MM.1S (cell line): ENCODE results near the gene BRMS1L.

Experiments
- DNase-seq: peaks from one replicate; pipeline ENCODE4 v3.0.0-alpha.2; 2015
- H2AFZ ChIP-seq: fragments of 300-600 bp; sonication (generic); 2 replicates; pipeline ENCODE4 v1.6.0; 2016; ENCODE audit warnings: antibody characterized with exemption, low read length
- H3F3A ChIP-seq: fragments of 300-600 bp; sonication (generic); 2 replicates; pipeline ENCODE4 v1.6.1; 2016; ENCODE audit warnings: mild to moderate bottlenecking, antibody characterized with exemption, low read length, moderate library complexity, mixed read lengths; ENCODE audit not compliant: insufficient read depth
- H3K27ac ChIP-seq: fragments of 300-600 bp; sonication (generic); 2 replicates; pipeline ENCODE4 v1.5.1; 2016; ENCODE audit warnings: mild to moderate bottlenecking, low read length
- H3K27me3 ChIP-seq: fragments of 300-600 bp; sonication (generic); replicated peaks from 2 replicates; pipeline ENCODE4 v1.6.0; 2016; ENCODE audit warnings: low read length; ENCODE audit not compliant: insufficient read depth
- H3K36me3 ChIP-seq: fragments of 300-600 bp; sonication (generic); replicated peaks from 2 replicates; pipeline ENCODE4 v1.6.1; 2016; ENCODE audit warnings: mild to moderate bottlenecking, low read length, mixed read lengths; ENCODE audit not compliant: insufficient read depth
- H3K4me1 ChIP-seq: fragments of 300-600 bp; sonication (generic); 2 replicates; pipeline ENCODE4 v1.6.1; 2016; ENCODE audit warnings: low read length, mixed read lengths
- H3K4me2 ChIP-seq: fragments of 300-600 bp; sonication (generic); 2 replicates; pipeline ENCODE4 v1.6.0; 2016; ENCODE audit warnings: low read depth, low read length
- H3K4me3 ChIP-seq: fragments of 300-600 bp; sonication (generic); 2 replicates; pipeline ENCODE4 v1.5.1; 2016; ENCODE audit warnings: low read length, mixed read lengths
- H3K79me2 ChIP-seq: fragments of 300-600 bp; sonication (generic); 2 replicates; pipeline ENCODE4 v1.6.1; 2016; ENCODE audit warnings: mixed run types, low read length, mixed read lengths
- H3K9ac ChIP-seq: fragments of 300-600 bp; sonication (generic); 2 replicates; pipeline ENCODE4 v1.6.1; 2016; ENCODE audit warnings: low read length, mixed read lengths
- H3K9me2 ChIP-seq: fragments of 300-600 bp; sonication (generic); replicated peaks from 2 replicates; pipeline ENCODE4 v1.6.1; 2016; ENCODE audit warnings: mild to moderate bottlenecking, low read length, mixed read lengths; ENCODE audit not compliant: insufficient read depth
- H3K9me3 ChIP-seq: fragments of 300-600 bp; sonication (generic); replicated peaks from 2 replicates; pipeline ENCODE4 v1.6.1; 2016; ENCODE audit warnings: mild to moderate bottlenecking, low read length, mixed read lengths; ENCODE audit not compliant: insufficient read depth
- H4K20me1 ChIP-seq: fragments of 300-600 bp; sonication (generic); 2 replicates; pipeline ENCODE4 v1.6.1; 2016; ENCODE audit warnings: mild to moderate bottlenecking, low read length, moderate library complexity, mixed read lengths; ENCODE audit not compliant: insufficient read depth
- CTCF ChIP-seq: fragments of 300-600 bp; sonication (generic); IDR thresholded peaks from 2 replicates; pipeline ENCODE4 v1.5.1; 2016; ENCODE audit warnings: antibody characterized with exemption, low read length, mixed read lengths
- EZH2 ChIP-seq: fragments of 300-600 bp; sonication (generic); optimal IDR thresholded peaks from 2 replicates; pipeline ENCODE3; 2017; ENCODE audit warnings: low read depth, mild to moderate bottlenecking, antibody characterized with exemption, low read length, mixed read lengths
- EZH2phosphoT487 ChIP-seq: fragments of 300-600 bp; sonication (generic); IDR thresholded peaks from 2 replicates; pipeline ENCODE4 v1.6.1; 2018; ENCODE audit warnings: antibody characterized with exemption, low read length

Gene BRMS1L

GRCh38 chr14:35900741-35901140, 74.6 kb downstream of the BRMS1L start:
- Histone ChIP-seq H3K36me3 (no peaks in the 10 kb centered on the region), H3K27me3 (no peaks in the 10 kb centered on the region), H3K4me1 (no peaks in the 10 kb centered on the region), H3K9me3 (no peaks in the 10 kb centered on the region), H3K27ac (no peak overlapping the region), H2AFZ (no peak overlapping the region), H3K9me2 (no peaks in the 10 kb centered on the region), H4K20me1 (no peaks in the 10 kb centered on the region), H3F3A (no peaks in the 10 kb centered on the region), H3K79me2 (no peaks in the 10 kb centered on the region), H3K4me2 (no peak overlapping the region), H3K4me3 (no peak overlapping the region), H3K9ac (no peak overlapping the region)
- no peak for TF ChIP-seq EZH2
- TF ChIP-seq EZH2phosphoT487: no peak
- TF ChIP-seq CTCF: no peak
- DNase-seq: no peak

- no peaks in the 10 kb centered on the region for H3K27me3 ChIP-seq
- no peaks in the 10 kb centered on the region for H3K9me2 ChIP-seq
- TF ChIP-seq EZH2phosphoT487 (no peak), CTCF (no peak), EZH2 (no peak)
- H3K4me1 ChIP-seq: no peaks in the 10 kb centered on the region
- no peaks in the 10 kb centered on the region for H3K36me3 ChIP-seq
- H3K9ac ChIP-seq: no peak overlapping the region
- no peaks in the 10 kb centered on the region for H4K20me1 ChIP-seq
- no peak for DNase-seq
- H2AFZ ChIP-seq: no peak overlapping the region
- H3K9me3 ChIP-seq: no peaks in the 10 kb centered on the region
- H3K4me2 ChIP-seq: no peak overlapping the region
- H3K27ac ChIP-seq: no peak overlapping the region
- no peak overlapping the region for H3K4me3 ChIP-seq
- H3F3A ChIP-seq: no peaks in the 10 kb centered on the region; the same call in 1 of the 2 replicates
- H3K79me2 ChIP-seq: no peaks in the 10 kb centered on the region
Observed at GRCh38 chr14:35909665-35910064, 83.5 kb downstream of the BRMS1L start.

GRCh38 chr14:35910191-35910590, 84.1 kb downstream of the BRMS1L start:
- no peaks in the 10 kb centered on the region for H3K36me3 ChIP-seq
- H3F3A ChIP-seq: no peaks in the 10 kb centered on the region; the same call in 1 of the 2 replicates
- no peak overlapping the region for H2AFZ ChIP-seq
- no peaks in the 10 kb centered on the region for H3K27me3 ChIP-seq
- no peaks in the 10 kb centered on the region for H4K20me1 ChIP-seq
- H3K9ac ChIP-seq: no peak overlapping the region
- no peaks in the 10 kb centered on the region for H3K79me2 ChIP-seq
- DNase-seq: no peak
- H3K4me2 ChIP-seq: no peak overlapping the region
- H3K9me2 ChIP-seq: no peaks in the 10 kb centered on the region
- H3K4me3 ChIP-seq: no peak overlapping the region
- H3K27ac ChIP-seq: no peak overlapping the region
- no peaks in the 10 kb centered on the region for H3K9me3 ChIP-seq
- TF ChIP-seq EZH2: no peak
- no peak for TF ChIP-seq EZH2phosphoT487
- TF ChIP-seq CTCF: no peak
- no peaks in the 10 kb centered on the region for H3K4me1 ChIP-seq
